WERI-Rb-1 (cell line): ENCODE results near the gene DBH.
A peak's percentile ranks its signal among the peaks of the same experiment; 100 is the strongest.

Experiments used
- DNase-seq: peaks from one replicate; pipeline ENCODE4 v3.0.0-alpha.2; 2020
- H3K27ac ChIP-seq: fragments of 250-450 bp; sonication (Bioruptor Pico); 2 replicates; pipeline ENCODE4 v1.5.1; 2020; ENCODE audit warnings: mild to moderate bottlenecking, moderate library complexity
- H3K27me3 ChIP-seq: fragments of 250-450 bp; sonication (Bioruptor Pico); 2 replicates; pipeline ENCODE4 v1.5.1; 2021; ENCODE audit warnings: mild to moderate bottlenecking, low read depth, moderate library complexity; ENCODE audit not compliant: insufficient read depth, severe bottlenecking
- H3K36me3 ChIP-seq: fragments of 250-450 bp; sonication (Bioruptor Pico); 2 replicates; pipeline ENCODE4 v1.5.1; 2020; ENCODE audit warnings: mild to moderate bottlenecking, moderate library complexity
- H3K4me3 ChIP-seq: 2 replicates; pipeline ENCODE4 v1.5.1; 2011; ENCODE audit warnings: low read depth, mild to moderate bottlenecking, control low read depth, low read length
- H3K9me3 ChIP-seq: fragments of 250-450 bp; sonication (Bioruptor Pico); 2 replicates; pipeline ENCODE4 v1.5.1; 2021; ENCODE audit warnings: mild to moderate bottlenecking, moderate library complexity; ENCODE audit not compliant: severe bottlenecking
- TF ChIP-seq, protein P1 (sequence below): IDR thresholded peaks from 2 replicates; pipeline ENCODE4 v1.5.1; 2011; ENCODE audit warnings: low read depth, mild to moderate bottlenecking, control low read depth, inconsistent platforms, low read length

Gene DBH

DNA sequence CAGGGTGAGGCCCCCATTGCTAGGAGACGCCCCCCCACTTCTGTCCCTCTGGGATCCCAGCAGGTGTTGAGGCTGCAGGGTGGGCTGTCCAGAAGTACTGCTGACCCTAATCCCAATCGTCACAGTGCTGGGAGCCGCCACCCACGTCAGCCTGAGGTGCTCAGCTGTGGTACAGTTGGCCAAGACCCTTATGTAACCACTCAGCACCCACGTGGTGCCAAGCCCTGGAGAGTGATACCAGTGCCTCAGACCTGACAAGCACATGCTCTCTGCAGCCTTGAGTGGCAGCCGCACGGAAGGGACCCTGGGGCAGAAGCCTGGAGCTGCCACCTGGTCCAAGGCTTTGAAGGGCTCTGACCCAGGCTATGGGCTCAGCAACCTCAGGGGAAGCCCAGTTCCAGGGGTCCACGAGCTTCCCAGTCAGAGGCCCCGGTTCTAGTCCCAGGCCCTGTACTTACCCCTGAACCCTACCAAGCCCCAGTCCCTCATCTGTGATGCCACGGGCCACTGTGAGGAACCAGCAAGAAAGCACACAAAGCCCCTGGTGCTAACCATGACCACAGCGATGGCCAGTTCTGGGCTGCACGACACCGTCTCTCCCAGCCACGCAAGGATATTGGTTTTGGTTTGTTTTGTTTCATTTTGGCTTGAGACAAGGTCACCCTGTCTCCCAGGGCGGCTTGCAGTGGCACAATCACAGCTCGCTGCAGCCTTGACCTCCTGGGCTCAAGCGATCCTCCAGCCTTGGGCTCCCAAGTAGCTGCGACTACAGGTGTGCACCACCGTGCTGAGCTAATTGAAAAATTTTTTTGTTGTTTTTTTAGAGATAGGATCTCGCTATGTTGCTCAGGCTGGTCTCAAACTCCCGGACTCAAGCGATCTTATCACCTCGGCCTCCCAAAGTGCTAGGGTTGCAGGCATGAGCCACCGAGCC lies 50.7 kb downstream of the DBH start:
- no peak for DNase-seq
- Histone ChIP-seq H3K4me3 (no peak overlapping the region), H3K36me3 (peaks cover 90% of the 10 kb centered on the region), H3K9me3 (no peaks in the 10 kb centered on the region), H3K27ac (peak overlapping the region; percentile 69), H3K27me3 (no peaks in the 10 kb centered on the region)
- TF ChIP-seq, protein P1, sequence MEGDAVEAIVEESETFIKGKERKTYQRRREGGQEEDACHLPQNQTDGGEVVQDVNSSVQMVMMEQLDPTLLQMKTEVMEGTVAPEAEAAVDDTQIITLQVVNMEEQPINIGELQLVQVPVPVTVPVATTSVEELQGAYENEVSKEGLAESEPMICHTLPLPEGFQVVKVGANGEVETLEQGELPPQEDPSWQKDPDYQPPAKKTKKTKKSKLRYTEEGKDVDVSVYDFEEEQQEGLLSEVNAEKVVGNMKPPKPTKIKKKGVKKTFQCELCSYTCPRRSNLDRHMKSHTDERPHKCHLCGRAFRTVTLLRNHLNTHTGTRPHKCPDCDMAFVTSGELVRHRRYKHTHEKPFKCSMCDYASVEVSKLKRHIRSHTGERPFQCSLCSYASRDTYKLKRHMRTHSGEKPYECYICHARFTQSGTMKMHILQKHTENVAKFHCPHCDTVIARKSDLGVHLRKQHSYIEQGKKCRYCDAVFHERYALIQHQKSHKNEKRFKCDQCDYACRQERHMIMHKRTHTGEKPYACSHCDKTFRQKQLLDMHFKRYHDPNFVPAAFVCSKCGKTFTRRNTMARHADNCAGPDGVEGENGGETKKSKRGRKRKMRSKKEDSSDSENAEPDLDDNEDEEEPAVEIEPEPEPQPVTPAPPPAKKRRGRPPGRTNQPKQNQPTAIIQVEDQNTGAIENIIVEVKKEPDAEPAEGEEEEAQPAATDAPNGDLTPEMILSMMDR: no peak

DNA sequence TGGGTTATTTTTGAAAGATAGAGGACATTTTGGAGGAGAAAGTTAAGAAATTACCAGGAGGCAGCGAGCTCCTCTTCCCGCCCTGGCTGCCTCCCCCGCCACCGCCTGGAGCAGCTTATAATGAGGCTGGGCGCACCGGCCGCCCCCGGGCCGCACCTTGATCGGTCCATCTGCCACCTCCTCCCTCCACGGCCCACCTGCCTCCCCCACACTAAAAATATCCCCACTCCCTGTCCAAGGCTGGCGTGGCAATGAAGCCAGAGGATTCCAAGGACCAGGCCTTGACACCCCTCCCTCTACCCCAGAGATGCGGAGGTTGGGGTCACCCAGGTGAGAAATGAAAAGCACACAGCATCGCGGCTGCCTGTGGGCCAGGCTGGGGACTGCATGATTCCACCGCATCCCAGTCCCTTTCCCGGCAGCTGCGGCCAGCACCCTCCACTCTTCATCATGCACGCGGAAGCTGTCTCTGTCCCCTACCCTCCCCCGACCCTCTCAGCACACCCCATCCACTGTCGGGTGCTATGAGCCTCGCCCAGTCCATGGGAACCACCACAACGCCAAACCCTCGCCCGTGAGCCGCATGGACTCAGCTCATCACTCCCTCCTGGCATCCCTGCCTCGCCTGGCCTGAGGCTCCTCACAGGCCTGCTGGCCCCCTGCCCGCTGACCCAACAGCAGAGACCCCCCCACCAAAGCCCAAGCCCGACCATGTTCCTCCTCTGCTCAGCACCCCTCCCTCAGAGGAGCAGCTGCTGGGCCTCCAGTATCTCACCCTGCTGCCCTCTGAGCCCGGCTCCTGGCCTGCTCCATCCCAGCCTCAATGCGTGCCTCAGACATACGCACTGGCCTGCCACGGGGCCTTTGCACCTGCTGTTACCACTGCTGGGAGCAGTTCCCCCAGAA lies 51.9 kb downstream of the DBH start:
- TF ChIP-seq, protein P1: 0 out of 2 replicates have a peak, but pooled peaks have one; percentile 3
- peak overlapping the region; percentile 69 for H3K27ac ChIP-seq
- no peaks in the 10 kb centered on the region for H3K27me3 ChIP-seq
- H3K4me3 ChIP-seq: no peak overlapping the region
- H3K9me3 ChIP-seq: no peaks in the 10 kb centered on the region
- peak; percentile 66 for DNase-seq
- peaks cover 94% of the 10 kb centered on the region for H3K36me3 ChIP-seq

DNA sequence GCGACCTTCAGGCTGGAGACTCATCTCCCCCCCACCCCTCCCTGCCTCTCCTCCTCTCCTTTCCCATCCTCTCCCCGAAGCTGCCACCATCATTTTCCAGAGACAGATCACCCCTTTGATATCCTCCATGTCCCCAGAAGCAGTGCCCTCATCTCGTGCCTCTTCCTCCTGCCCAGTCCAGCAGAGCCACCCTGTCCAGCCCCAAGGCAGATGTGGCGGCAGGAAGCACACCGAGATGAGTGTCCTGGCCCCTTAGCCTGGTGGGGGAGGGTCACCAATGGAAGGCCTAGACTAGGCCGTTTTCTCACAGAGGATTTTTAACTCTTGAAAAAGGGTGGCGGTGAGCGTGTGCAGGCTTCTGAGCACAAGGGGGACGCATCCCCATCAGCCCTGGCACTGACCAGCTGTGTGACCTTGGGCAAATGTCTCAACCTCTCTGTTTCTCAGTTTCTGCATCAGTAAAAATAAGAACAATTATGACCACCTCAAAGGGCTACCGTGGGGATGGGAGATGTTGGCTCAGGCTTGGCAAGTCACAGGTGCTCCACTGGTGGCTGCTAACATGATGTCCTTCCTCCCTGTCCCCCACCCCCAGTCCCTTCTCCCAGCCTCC lies 53.1 kb downstream of the DBH start:
- Histone ChIP-seq H3K27me3 (no peaks in the 10 kb centered on the region), H3K4me3 (no peak overlapping the region), H3K36me3 (peaks cover 94% of the 10 kb centered on the region), H3K9me3 (no peaks in the 10 kb centered on the region), H3K27ac (no peak overlapping the region; the same call in 1 of the 2 replicates)
- TF ChIP-seq, protein P1: no peak
- no peak for DNase-seq

DNA sequence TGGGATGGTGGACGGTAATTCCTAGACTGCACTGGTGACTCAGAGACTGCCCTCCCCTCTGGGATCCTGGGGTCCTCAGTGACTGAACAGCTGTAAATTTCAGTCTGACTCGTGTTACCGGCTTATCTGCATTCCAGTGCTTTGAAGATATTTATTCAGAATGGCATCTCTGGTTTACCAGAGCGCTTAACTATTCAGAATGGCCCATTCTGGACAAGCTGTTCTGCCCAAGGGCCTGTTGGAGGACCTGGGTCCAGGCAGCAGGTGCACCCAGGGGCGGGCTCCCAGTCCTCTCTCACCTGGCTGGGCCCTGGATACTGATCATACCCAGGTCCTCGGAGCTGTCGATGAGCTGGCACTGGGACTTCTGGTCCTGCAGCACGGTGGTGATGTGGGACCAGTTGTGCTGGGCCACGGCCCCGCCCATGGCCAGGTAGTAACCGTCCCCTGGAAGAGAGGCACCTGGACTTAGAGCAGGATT lies 54.0 kb downstream of the DBH start:
- H3K9me3 ChIP-seq: no peaks in the 10 kb centered on the region
- H3K36me3 ChIP-seq: peaks cover 94% of the 10 kb centered on the region
- no peak overlapping the region for H3K4me3 ChIP-seq
- TF ChIP-seq, protein P1: no peak
- no peaks in the 10 kb centered on the region for H3K27me3 ChIP-seq
- no peak overlapping the region for H3K27ac ChIP-seq
- DNase-seq: no peak

DNA sequence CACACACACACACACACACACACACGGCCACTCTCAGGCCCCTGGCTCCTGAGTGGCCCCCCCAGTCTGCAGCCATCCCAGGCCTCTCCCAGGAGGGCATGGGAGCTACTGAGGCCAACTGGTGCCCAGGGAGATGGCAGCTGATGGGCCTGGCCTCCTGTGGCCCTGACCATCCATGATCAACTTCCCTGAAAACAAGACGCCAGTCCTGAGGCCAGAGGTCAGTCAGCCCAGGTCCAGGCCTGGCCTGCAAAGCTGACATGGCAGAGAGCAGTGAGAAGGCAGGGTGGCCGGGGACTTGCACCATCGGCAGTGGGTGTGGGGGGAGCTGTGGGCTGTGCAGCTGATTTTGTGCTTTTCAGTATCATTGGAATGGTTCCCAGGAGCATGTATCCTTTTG lies 55.0 kb downstream of the DBH start:
- no peak for DNase-seq
- no peak overlapping the region for H3K4me3 ChIP-seq
- H3K27ac ChIP-seq: no peak overlapping the region; the same call in 1 of the 2 replicates
- peaks cover 93% of the 10 kb centered on the region for H3K36me3 ChIP-seq
- TF ChIP-seq, protein P1: no peak
- H3K27me3 ChIP-seq: no peaks in the 10 kb centered on the region
- H3K9me3 ChIP-seq: no peaks in the 10 kb centered on the region
